Epithelial cell of proximal tubule (primary cell): ENCODE measurements around the gene OR4C12. TPM values are rescaled to one million over a fixed set of nuclear protein-coding genes. Genes with fewer than 3 reads are reported as not detected.
"Not testable (repeated sequence)": the region's sequence is repeated elsewhere in the genome, so short reads cannot be mapped to it uniquely, and the experiment has no call there.

ENCODE experiments used
- DNase-seq: peaks from one replicate; pipeline ENCODE4 v3.0.0-alpha.2; 2011; ENCODE audit warnings: low read depth
- H3K4me3 ChIP-seq: 2 replicates; pipeline ENCODE4 v1.5.1; 2011; ENCODE audit warnings: low read depth, mild to moderate bottlenecking, low read length
- CTCF ChIP-seq: conservative IDR thresholded peaks from 2 replicates; pipeline ENCODE4 v1.5.1; 2012; ENCODE audit warnings: low read depth, mild to moderate bottlenecking, low read length
- total RNA-seq: library from RNA; depleted of rRNA; stranded (reverse); fragments of >200 nt; gene quantifications from 2 replicates; pipeline ENCODE4 v1.2.3, GENCODE V29; 2015

The OR4C12 gene
- not detected in 2 replicates for total RNA-seq

- not testable (repeated sequence) for DNase-seq, H3K4me3 ChIP-seq
Measured at GRCh38 chr11:49982435-49982834, at the start of gene OR4C12. Gene OR4C12, minus strand, starts transcription at chr11:49982535. Its CDS starts 34 bp downstream, at chr11:49982501.

- no peak overlapping the region for H3K4me3 ChIP-seq
- no peak for TF ChIP-seq CTCF
- DNase-seq = no peak
Measured at GRCh38 chr11:50030193-50030592, 47.9 kb upstream of the OR4C12 start.

GRCh38 chr11:49995565-49995964 lies 13.2 kb upstream of the OR4C12 start:
- no peak overlapping the region for H3K4me3 ChIP-seq
- peak; percentile 59 for TF ChIP-seq CTCF
- peak; percentile 15 for DNase-seq

GRCh38 chr11:49973439-49973838 lies 8.9 kb downstream of the OR4C12 start:
- H3K4me3 ChIP-seq, DNase-seq: not testable (repeated sequence)

GRCh38 chr11:49952091-49952490 lies 30.2 kb downstream of the OR4C12 start, which contains the start of gene OR4C13:
Gene OR4C13, plus strand, starts transcription at chr11:49952391. Its CDS starts 32 bp downstream, at chr11:49952423.
- no peak for TF ChIP-seq CTCF
- H3K4me3 ChIP-seq = no peak within 1 kb of the TSS
- DNase-seq = no peak

- DNase-seq, H3K4me3 ChIP-seq: not testable (repeated sequence)
Measured at GRCh38 chr11:49948701-49949100, 33.6 kb downstream of the OR4C12 start.

Other genes with a start within 250 kb of the OR4C12 start
- gene OR4C13, start 30.1 kb downstream of the OR4C12 start, total RNA-seq = not detected in 2 replicates
- not detected in 2 replicates for gene OR4C45, start 50.3 kb upstream of the OR4C12 start, total RNA-seq